GM12878 (cell line): Measurements from ENCODE around the gene DISC1.

Source experiments
- CEBPB ChIP-seq, 2 experiments: fragments of 150-350 bp in 1 of 2; IDR thresholded peaks; 2 replicates each; pipeline ENCODE4 v1.6.1; 2012 to 2014; ENCODE audit warnings: low read depth in 2 of 2, low read length in 2 of 2, borderline replicate concordance in 1 of 2, inconsistent platforms in 1 of 2
- EZH2 ChIP-seq: IDR thresholded peaks from 2 replicates; pipeline ENCODE4 v1.6.1; 2012; ENCODE audit warnings: low read depth, mild to moderate bottlenecking, control low read depth, inconsistent platforms, low read length, borderline replicate concordance; ENCODE audit not compliant: control insufficient read depth
- HDGF ChIP-seq: fragments of 450-650 bp; IDR thresholded peaks from 2 replicates; pipeline ENCODE4 v1.6.1; 2016; ENCODE audit warnings: antibody characterized with exemption
- IKZF1 ChIP-seq: fragments of 450-650 bp; conservative IDR thresholded peaks from 2 replicates; pipeline ENCODE4 v1.6.1; 2017; ENCODE audit warnings: antibody characterized with exemption, mild to moderate bottlenecking
- RFX5 ChIP-seq: IDR thresholded peaks from 2 replicates; pipeline ENCODE4 v1.6.1; 2011; ENCODE audit warnings: low read depth, low read length, improper control_type of control experiment
- TF ChIP-seq, protein P1 (sequence below), 3 experiments: IDR thresholded peaks in 2 of 3; conservative IDR thresholded peaks in 1 of 3; 2 replicates each; pipeline ENCODE4 v1.5.1; 2011; ENCODE audit warnings: low read depth in 3 of 3, low read length in 3 of 3, mild to moderate bottlenecking in 3 of 3, control low read depth in 2 of 3, moderate library complexity in 2 of 3, inconsistent platforms in 1 of 3, mixed read lengths in 1 of 3; ENCODE audit not compliant: control insufficient read depth in 2 of 3, insufficient read depth in 1 of 3; ENCODE audit errors: extremely low read depth in 1 of 3
- TF ChIP-seq, protein P2 (sequence below): IDR thresholded peaks from 2 replicates; pipeline ENCODE4 v1.6.1; 2011; ENCODE audit warnings: mild to moderate bottlenecking, low read depth, low read length, moderate library complexity; ENCODE audit not compliant: insufficient replicate concordance

DNA sequence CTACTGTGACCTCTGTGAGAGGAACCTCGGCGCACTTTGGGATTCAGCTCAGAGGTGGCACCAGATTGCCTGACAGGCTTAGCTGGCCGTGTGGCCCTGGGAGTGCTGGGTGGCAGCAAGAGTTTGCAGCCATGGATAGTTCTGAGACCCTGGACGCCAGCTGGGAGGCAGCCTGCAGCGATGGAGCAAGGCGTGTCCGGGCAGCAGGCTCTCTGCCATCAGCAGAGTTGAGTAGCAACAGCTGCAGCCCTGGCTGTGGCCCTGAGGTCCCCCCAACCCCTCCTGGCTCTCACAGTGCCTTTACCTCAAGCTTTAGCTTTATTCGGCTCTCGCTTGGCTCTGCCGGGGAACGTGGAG, 67.5 kb downstream of the DISC1 start:
- TF ChIP-seq, protein P1, sequence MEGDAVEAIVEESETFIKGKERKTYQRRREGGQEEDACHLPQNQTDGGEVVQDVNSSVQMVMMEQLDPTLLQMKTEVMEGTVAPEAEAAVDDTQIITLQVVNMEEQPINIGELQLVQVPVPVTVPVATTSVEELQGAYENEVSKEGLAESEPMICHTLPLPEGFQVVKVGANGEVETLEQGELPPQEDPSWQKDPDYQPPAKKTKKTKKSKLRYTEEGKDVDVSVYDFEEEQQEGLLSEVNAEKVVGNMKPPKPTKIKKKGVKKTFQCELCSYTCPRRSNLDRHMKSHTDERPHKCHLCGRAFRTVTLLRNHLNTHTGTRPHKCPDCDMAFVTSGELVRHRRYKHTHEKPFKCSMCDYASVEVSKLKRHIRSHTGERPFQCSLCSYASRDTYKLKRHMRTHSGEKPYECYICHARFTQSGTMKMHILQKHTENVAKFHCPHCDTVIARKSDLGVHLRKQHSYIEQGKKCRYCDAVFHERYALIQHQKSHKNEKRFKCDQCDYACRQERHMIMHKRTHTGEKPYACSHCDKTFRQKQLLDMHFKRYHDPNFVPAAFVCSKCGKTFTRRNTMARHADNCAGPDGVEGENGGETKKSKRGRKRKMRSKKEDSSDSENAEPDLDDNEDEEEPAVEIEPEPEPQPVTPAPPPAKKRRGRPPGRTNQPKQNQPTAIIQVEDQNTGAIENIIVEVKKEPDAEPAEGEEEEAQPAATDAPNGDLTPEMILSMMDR (IDR thresholded peaks at IDR 0.05 in 2 of 3, conservative IDR thresholded peaks at IDR 0.05 in 1 of 3; ENCODE audit: control insufficient read depth in 2 of 3, extremely low read depth in 1 of 3, insufficient read depth in 1 of 3, low read depth in 3 of 3, low read length in 3 of 3) = no peak
- TF ChIP-seq, protein P2, sequence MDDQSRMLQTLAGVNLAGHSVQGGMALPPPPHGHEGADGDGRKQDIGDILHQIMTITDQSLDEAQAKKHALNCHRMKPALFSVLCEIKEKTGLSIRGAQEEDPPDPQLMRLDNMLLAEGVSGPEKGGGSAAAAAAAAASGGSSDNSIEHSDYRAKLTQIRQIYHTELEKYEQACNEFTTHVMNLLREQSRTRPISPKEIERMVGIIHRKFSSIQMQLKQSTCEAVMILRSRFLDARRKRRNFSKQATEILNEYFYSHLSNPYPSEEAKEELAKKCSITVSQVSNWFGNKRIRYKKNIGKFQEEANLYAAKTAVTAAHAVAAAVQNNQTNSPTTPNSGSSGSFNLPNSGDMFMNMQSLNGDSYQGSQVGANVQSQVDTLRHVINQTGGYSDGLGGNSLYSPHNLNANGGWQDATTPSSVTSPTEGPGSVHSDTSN = no peak
- TF ChIP-seq CEBPB (IDR thresholded peaks at IDR 0.05; ENCODE audit: borderline replicate concordance in 1 of 2, low read depth in 2 of 2, low read length in 2 of 2) (no peak), IKZF1 (no peak), EZH2 (no peak), RFX5 (no peak), HDGF (no peak)
